Activated T-helper 17 cell treated with anti-CD3 and anti-CD28 coated beads, Interleukin-2, amount 50 U/mL, for 72 hours (primary cell): Measurements from ENCODE around the gene MED22. TPM values are rescaled to one million over a fixed set of nuclear protein-coding genes. Genes with fewer than 3 reads are reported as not detected.
"Not testable (repeated sequence)": the region's sequence is repeated elsewhere in the genome, so short reads cannot be mapped to it uniquely, and the experiment has no call there.

ENCODE experiments used
- ATAC-seq: fragments of 150-1000 bp; cut with Tn5 transposase; replicated peaks from 2 replicates; pipeline ENCODE4 v1.10.0; 2021; ENCODE audit warnings: mild to moderate bottlenecking, moderate library complexity
- H3K27ac Mint-ChIP-seq: one replicate; pipeline ENCODE4 v1.8.0; 2022; ENCODE audit warnings: mixed read lengths
- H3K27me3 Mint-ChIP-seq: one replicate; pipeline ENCODE4 v1.8.0; 2022; ENCODE audit warnings: mixed read lengths
- H3K36me3 Mint-ChIP-seq: one replicate; pipeline ENCODE4 v1.8.0; 2022; ENCODE audit warnings: low read depth, mild to moderate bottlenecking, mixed read lengths
- H3K4me1 Mint-ChIP-seq: one replicate; pipeline ENCODE4 v1.8.0; 2022; ENCODE audit warnings: mixed read lengths
- H3K4me3 Mint-ChIP-seq: one replicate; pipeline ENCODE4 v1.8.0; 2022; ENCODE audit warnings: mild to moderate bottlenecking, mixed read lengths
- H3K9me3 Mint-ChIP-seq: one replicate; pipeline ENCODE4 v1.8.0; 2022; ENCODE audit warnings: mixed read lengths
- total RNA-seq, 2 donors: library from RNA; stranded (reverse); gene quantifications; one replicate each; pipeline ENCODE4 v1.2.3, GENCODE V29; 2022

Gene MED22
- total RNA-seq, 2 donors from 2014 or later = 21.3 to 29.9 TPM

- H3K27ac Mint-ChIP-seq = no peak overlapping the region
- H3K27me3 Mint-ChIP-seq = no peaks in the 10 kb centered on the region
- H3K4me1 Mint-ChIP-seq = no peaks in the 10 kb centered on the region
- H3K36me3 Mint-ChIP-seq = no peaks in the 10 kb centered on the region
- ATAC-seq = no peak
- H3K9me3 Mint-ChIP-seq = no peaks in the 10 kb centered on the region
- no peak overlapping the region for H3K4me3 Mint-ChIP-seq
Measured at GRCh38 chr9:133382507-133383141, 34.7 kb upstream of the MED22 start.

GRCh38 chr9:133380734-133381133 lies 32.8 kb upstream of the MED22 start:
- Mint-ChIP-seq H3K36me3 (no peaks in the 10 kb centered on the region), H3K27ac (no peak overlapping the region), H3K4me1 (no peaks in the 10 kb centered on the region), H3K4me3 (no peak overlapping the region), H3K9me3 (no peaks in the 10 kb centered on the region), H3K27me3 (no peaks in the 10 kb centered on the region)
- ATAC-seq = no peak

GRCh38 chr9:133379153-133380086 lies 31.5 kb upstream of the MED22 start:
- Mint-ChIP-seq H3K27ac (no peak overlapping the region), H3K36me3 (peaks cover 10% of the 10 kb centered on the region), H3K4me3 (no peak overlapping the region), H3K4me1 (no peaks in the 10 kb centered on the region), H3K27me3 (no peaks in the 10 kb centered on the region), H3K9me3 (no peaks in the 10 kb centered on the region)
- ATAC-seq = no peak

GRCh38 chr9:133378408-133378962 lies 30.6 kb upstream of the MED22 start:
- Mint-ChIP-seq H3K36me3 (peaks cover 19% of the 10 kb centered on the region), H3K9me3 (no peaks in the 10 kb centered on the region), H3K4me1 (no peaks in the 10 kb centered on the region), H3K27me3 (no peaks in the 10 kb centered on the region), H3K27ac (no peak overlapping the region), H3K4me3 (no peak overlapping the region)
- ATAC-seq = no peak

GRCh38 chr9:133377721-133378216 lies 29.8 kb upstream of the MED22 start:
- no peak for ATAC-seq
- Mint-ChIP-seq H3K36me3 (peaks cover 26% of the 10 kb centered on the region), H3K27ac (no peak overlapping the region), H3K27me3 (no peaks in the 10 kb centered on the region), H3K9me3 (no peaks in the 10 kb centered on the region), H3K4me1 (peaks cover 2% of the 10 kb centered on the region), H3K4me3 (no peak overlapping the region)

GRCh38 chr9:133377280-133377679 lies 29.3 kb upstream of the MED22 start:
- ATAC-seq, H3K27me3 Mint-ChIP-seq, H3K4me1 Mint-ChIP-seq, H3K27ac Mint-ChIP-seq, H3K9me3 Mint-ChIP-seq: not testable (repeated sequence)
- peaks cover 31% of the 10 kb centered on the region for H3K36me3 Mint-ChIP-seq
- H3K4me3 Mint-ChIP-seq = peak overlapping the region; percentile 31

- Mint-ChIP-seq H3K4me1 (peaks cover 12% of the 10 kb centered on the region), H3K36me3 (peaks cover 43% of the 10 kb centered on the region), H3K9me3 (no peaks in the 10 kb centered on the region), H3K4me3 (peak within 1 kb of the TSS; percentile 94), H3K27me3 (no peaks in the 10 kb centered on the region), H3K27ac (peak within 1 kb of the TSS; percentile 92)
- peak; percentile 73 for ATAC-seq
Measured at GRCh38 chr9:133375724-133376654, 28.1 kb upstream of the MED22 start, which contains the start of the genes STKLD1 and SURF4. TSS of gene STKLD1 (plus strand) at chr9:133376366. CDS start at chr9:133376474, 108 bp downstream. TSS of gene SURF4 (minus strand) at chr9:133376060. CDS start at chr9:133375969, 91 bp downstream.

- no peaks in the 10 kb centered on the region for H3K9me3 Mint-ChIP-seq
- peaks cover 51% of the 10 kb centered on the region for H3K36me3 Mint-ChIP-seq
- peak overlapping the region; percentile 92 for H3K27ac Mint-ChIP-seq
- H3K4me1 Mint-ChIP-seq = peaks cover 20% of the 10 kb centered on the region
- H3K27me3 Mint-ChIP-seq = no peaks in the 10 kb centered on the region
- H3K4me3 Mint-ChIP-seq = peak overlapping the region; percentile 94
- ATAC-seq = no peak
Measured at GRCh38 chr9:133375116-133375723, 27.3 kb upstream of the MED22 start.

GRCh38 chr9:133374612-133375115 lies 26.7 kb upstream of the MED22 start:
- H3K9me3 Mint-ChIP-seq = no peaks in the 10 kb centered on the region
- peak overlapping the region; percentile 92 for H3K27ac Mint-ChIP-seq

GRCh38 chr9:133372144-133372543 lies 24.2 kb upstream of the MED22 start:
- peaks cover 81% of the 10 kb centered on the region for H3K36me3 Mint-ChIP-seq
- no peaks in the 10 kb centered on the region for H3K27me3 Mint-ChIP-seq
- peak overlapping the region; percentile 92 for H3K27ac Mint-ChIP-seq
- H3K4me3 Mint-ChIP-seq = peak overlapping the region; percentile 94
- H3K9me3 Mint-ChIP-seq = no peaks in the 10 kb centered on the region
- no peak for ATAC-seq
- peaks cover 38% of the 10 kb centered on the region for H3K4me1 Mint-ChIP-seq

More at GRCh38 chr9:133374612-133375115, 26.7 kb upstream of the MED22 start:
- Mint-ChIP-seq H3K36me3 (peaks cover 56% of the 10 kb centered on the region), H3K27me3 (no peaks in the 10 kb centered on the region), H3K4me3 (peak overlapping the region; percentile 94), H3K4me1 (peaks cover 25% of the 10 kb centered on the region)
- ATAC-seq = peak; percentile 27

- H3K4me3 Mint-ChIP-seq = peak overlapping the region; percentile 94
- peak; percentile 73 for ATAC-seq
- H3K27me3 Mint-ChIP-seq = no peaks in the 10 kb centered on the region
- peaks cover 90% of the 10 kb centered on the region for H3K36me3 Mint-ChIP-seq
- peak overlapping the region; percentile 92 for H3K27ac Mint-ChIP-seq
- peaks cover 38% of the 10 kb centered on the region for H3K4me1 Mint-ChIP-seq
- H3K9me3 Mint-ChIP-seq = no peaks in the 10 kb centered on the region
Measured at GRCh38 chr9:133371261-133371711, 23.4 kb upstream of the MED22 start.

GRCh38 chr9:133370685-133371084 lies 22.8 kb upstream of the MED22 start:
- ATAC-seq = peak; percentile 25
- Mint-ChIP-seq H3K27ac (peak overlapping the region; percentile 92), H3K27me3 (no peaks in the 10 kb centered on the region), H3K36me3 (peaks cover 96% of the 10 kb centered on the region), H3K4me1 (peaks cover 38% of the 10 kb centered on the region), H3K4me3 (peak overlapping the region; percentile 94), H3K9me3 (no peaks in the 10 kb centered on the region)

GRCh38 chr9:133369933-133370332 lies 22.0 kb upstream of the MED22 start:
- peak overlapping the region; percentile 92 for H3K27ac Mint-ChIP-seq
- peaks cover 38% of the 10 kb centered on the region for H3K4me1 Mint-ChIP-seq
- peak overlapping the region; percentile 94 for H3K4me3 Mint-ChIP-seq
- no peaks in the 10 kb centered on the region for H3K9me3 Mint-ChIP-seq
- H3K27me3 Mint-ChIP-seq = no peaks in the 10 kb centered on the region
- H3K36me3 Mint-ChIP-seq = peaks cover 99% of the 10 kb centered on the region
- ATAC-seq = peak; percentile 54
